Measurements from ENCODE around the gene CAPN2. TPM values are rescaled to one million over a fixed set of nuclear protein-coding genes. Genes with fewer than 3 reads are reported as not detected.

Gene CAPN2
- total RNA-seq, 1 experiment from 2014 or later: 459 TPM

GRCh38 chr1:223775711-223776074, 63.4 kb downstream of the CAPN2 start:
- Histone ChIP-seq H4K20me1 (ENCODE audit: insufficient read depth) (no peaks in the 10 kb centered on the region), H3F3A (ENCODE audit: insufficient read depth, low read depth) (peaks cover 82% of the 10 kb centered on the region), H3K9me3 (ENCODE audit: insufficient read depth, low read depth) (no peaks in the 10 kb centered on the region), H3K4me1 (replicated peaks; ENCODE audit: insufficient read depth) (peaks cover 67% of the 10 kb centered on the region), H3K4me2 (peak overlapping the region; percentile 57), H3K27ac (peak overlapping the region; percentile 86), H3K9me2 (ENCODE audit: insufficient read depth) (no peaks in the 10 kb centered on the region), H3K36me3 (ENCODE audit: low read depth) (peaks cover 54% of the 10 kb centered on the region), H3K4me3 (no peak overlapping the region), H3K27me3 (ENCODE audit: insufficient read depth, low read depth) (no peaks in the 10 kb centered on the region), H3K79me2 (ENCODE audit: low read depth) (peaks cover 12% of the 10 kb centered on the region; the same call in 1 of the 2 replicates), H2AFZ (no peak overlapping the region)
- no peak for DNase-seq
- intact Hi-C loops (cut with micrococcal nuclease; ENCODE audit: unreplicated experiment): loop anchor here (1.0 kb wide), 1 partner anchor 60 kb away; no protein-coding TSS in a partner anchor
- TSS peak; percentile 22 for BruUV-seq (replicated peaks)
- no peak for TF ChIP-seq EZH2 (IDR thresholded peaks at IDR 0.05; ENCODE audit: low read depth)
- no peak for TF ChIP-seq CTCF (conservative IDR thresholded peaks at IDR 0.05)
- ChIA-PET POLR2A (ENCODE audit: unreplicated experiment) (interaction anchor here (0.5 to 1.1 kb wide), 5 partner anchors 68 to 558 kb away, joined by 3 to 9 read pairs (median 3); no protein-coding TSS in a partner anchor), CTCF (interaction anchor here (1.1 to 1.4 kb wide), 2 partner anchors 26 to 74 kb away, joined by 3 to 8 read pairs; no protein-coding TSS in a partner anchor)

- Histone ChIP-seq H3K9me2 (ENCODE audit: insufficient read depth) (no peaks in the 10 kb centered on the region), H2AFZ (no peak overlapping the region), H3K4me2 (peak overlapping the region; percentile 57), H3F3A (ENCODE audit: insufficient read depth, low read depth) (peaks cover 82% of the 10 kb centered on the region), H3K36me3 (ENCODE audit: low read depth) (peaks cover 48% of the 10 kb centered on the region), H3K79me2 (ENCODE audit: low read depth) (peaks cover 12% of the 10 kb centered on the region; the same call in 1 of the 2 replicates), H3K27ac (peak overlapping the region; percentile 86), H4K20me1 (ENCODE audit: insufficient read depth) (no peaks in the 10 kb centered on the region), H3K4me1 (replicated peaks; ENCODE audit: insufficient read depth) (peaks cover 62% of the 10 kb centered on the region), H3K9me3 (ENCODE audit: insufficient read depth, low read depth) (no peaks in the 10 kb centered on the region), H3K4me3 (no peak overlapping the region), H3K27me3 (ENCODE audit: insufficient read depth, low read depth) (no peaks in the 10 kb centered on the region)
- POLR2A ChIA-PET (ENCODE audit: unreplicated experiment): interaction anchor here (0.5 to 1.1 kb wide), 5 partner anchors 69 to 557 kb away, joined by 3 to 9 read pairs (median 3); no protein-coding TSS in a partner anchor
- TF ChIP-seq CTCF (conservative IDR thresholded peaks at IDR 0.05): no peak
- no peak for TF ChIP-seq EZH2 (IDR thresholded peaks at IDR 0.05; ENCODE audit: low read depth)
- peak; percentile 76 to 98 for DNase-seq
- intact Hi-C loops (cut with micrococcal nuclease; ENCODE audit: unreplicated experiment): loop anchor here (1.0 kb wide), 1 partner anchor 61 kb away; no protein-coding TSS in a partner anchor
- CTCF ChIA-PET: interaction anchor here (0.6 to 1.4 kb wide), 3 partner anchors 27 to 81 kb away, joined by 3 to 8 read pairs (median 3); no protein-coding TSS in a partner anchor
- no TSS peak for BruUV-seq (replicated peaks)
Measured at GRCh38 chr1:223776075-223776814, 63.9 kb downstream of the CAPN2 start.

GRCh38 chr1:223776826-223777454, 64.6 kb downstream of the CAPN2 start:
- H3K4me2 ChIP-seq: peak overlapping the region; percentile 57
- no peaks in the 10 kb centered on the region for H3K27me3 ChIP-seq (ENCODE audit: insufficient read depth, low read depth)
- H4K20me1 ChIP-seq (ENCODE audit: insufficient read depth): no peaks in the 10 kb centered on the region
- H2AFZ ChIP-seq: no peak overlapping the region
- CTCF ChIA-PET: interaction anchor here (0.6 kb wide), 1 partner anchor 82 kb away, joined by 3 read pairs; no protein-coding TSS in a partner anchor
- POLR2A ChIA-PET (ENCODE audit: unreplicated experiment): interaction anchor here (1.1 kb wide), 1 partner anchor 69 kb away, joined by 4 read pairs; no protein-coding TSS in a partner anchor
- peak overlapping the region; percentile 86 for H3K27ac ChIP-seq
- H3K79me2 ChIP-seq (ENCODE audit: low read depth): peaks cover 12% of the 10 kb centered on the region; the same call in 1 of the 2 replicates
- TF ChIP-seq EZH2 (IDR thresholded peaks at IDR 0.05; ENCODE audit: low read depth) (no peak), CTCF (conservative IDR thresholded peaks at IDR 0.05) (no peak)
- BruUV-seq (replicated peaks): TSS peak; percentile 7
- peaks cover 77% of the 10 kb centered on the region for H3F3A ChIP-seq (ENCODE audit: insufficient read depth, low read depth)
- no peak for DNase-seq
- H3K9me2 ChIP-seq (ENCODE audit: insufficient read depth): no peaks in the 10 kb centered on the region
- H3K4me1 ChIP-seq (replicated peaks; ENCODE audit: insufficient read depth): peaks cover 55% of the 10 kb centered on the region
- intact Hi-C loops (cut with micrococcal nuclease; ENCODE audit: unreplicated experiment): loop anchor here (1.0 kb wide), 1 partner anchor 62 kb away; no protein-coding TSS in a partner anchor
- H3K36me3 ChIP-seq (ENCODE audit: low read depth): peaks cover 47% of the 10 kb centered on the region
- no peak overlapping the region for H3K4me3 ChIP-seq
- H3K9me3 ChIP-seq (ENCODE audit: insufficient read depth, low read depth): no peaks in the 10 kb centered on the region
